ENCODE data around the gene CRKL.

GRCh38 chr22:20904980-20905355 lies 12.2 kb upstream of the CRKL start:
- TF ChIP-seq CTCF (IDR thresholded peaks at IDR 0.05): no peak
- TF ChIP-seq POLR2AphosphoS5 (IDR thresholded peaks at IDR 0.05; ENCODE audit: low read depth, low read length): no peak
- TF ChIP-seq ZBTB33 (IDR thresholded peaks at IDR 0.05; ENCODE audit: borderline replicate concordance, low read depth): no peak
- no peak for TF ChIP-seq NFIC (IDR thresholded peaks at IDR 0.05; ENCODE audit: borderline replicate concordance)
- no peak for TF ChIP-seq REST (IDR thresholded peaks at IDR 0.05; ENCODE audit: low read depth, low read length)
- no peak for TF ChIP-seq RAD21 (IDR thresholded peaks at IDR 0.05; ENCODE audit: low read length)
- TF ChIP-seq SIN3A (IDR thresholded peaks at IDR 0.05; ENCODE audit: borderline replicate concordance, low read depth, low read length): no peak
- TF ChIP-seq USF2 (IDR thresholded peaks at IDR 0.05; ENCODE audit: borderline replicate concordance, low read depth, low read length): no peak
- no peak for TF ChIP-seq TAF1 (IDR thresholded peaks at IDR 0.05; ENCODE audit: borderline replicate concordance, low read depth, low read length)
- TF ChIP-seq FOSL2 (IDR thresholded peaks at IDR 0.05; ENCODE audit: borderline replicate concordance, low read depth): no peak
- no peak for TF ChIP-seq MAX (IDR thresholded peaks at IDR 0.05; ENCODE audit: low read depth)
- no peak for TF ChIP-seq FOXJ3 (CRISPR knock-in tag; IDR thresholded peaks at IDR 0.05)
- TF ChIP-seq GABPA (IDR thresholded peaks at IDR 0.05; ENCODE audit: low read depth): no peak
